ENCODE results near the gene ANKS6. TPM values are rescaled to one million over a fixed set of nuclear protein-coding genes. Genes with fewer than 3 reads are reported as not detected.

ANKS6 gene
- total and polyA plus RNA-seq, 9 of the 15 experiments (the other 6 are each of a cell fraction or from before 2014, with no cell fraction given) = 9.9 to 74.5 (median 36.9) TPM

GRCh38 chr9:98690686-98691085, 105.7 kb downstream of the ANKS6 start:
- FAIRE-seq = no peak
- in situ Hi-C loops (cut with MboI) = no loop called here

More at GRCh38 chr9:98690686-98691085, 105.7 kb downstream of the ANKS6 start:
- ChIA-PET POLR2A (interaction anchor here (0.6 kb wide), 1 partner anchor 244 kb away, joined by 4 read pairs; no protein-coding TSS in a partner anchor), CTCF (ENCODE audit: low intra/inter-chr PET ratio) (no interaction called here)
- Histone ChIP-seq H3K4me2 (ENCODE audit: insufficient read depth, low read length) (no peak overlapping the region), H3K4me3 (no peak overlapping the region), H3K9ac (ENCODE audit: insufficient read depth in 1 of 2, low read depth in 2 of 2, low read length in 2 of 2) (no peak overlapping the region), H3K79me2 (ENCODE audit: control insufficient read depth, insufficient read depth, low read length) (no peaks in the 10 kb centered on the region), H2AFZ (ENCODE audit: low read depth, low read length) (no peak overlapping the region), H3K27me3 (ENCODE audit: control insufficient read depth in 2 of 2, insufficient read depth in 2 of 2, low read length in 2 of 2) (peaks cover 9 to 43% of the 10 kb centered on the region in 2 experiments; a peak in 3 of 5 replicates), H3K4me1 (replicated peaks in 1 of 2; ENCODE audit: control insufficient read depth in 2 of 2, insufficient read depth in 2 of 2, low read length in 2 of 2) (peaks cover 0 to 4% of the 10 kb centered on the region in 2 experiments; a peak in 2 of 5 replicates), H3K9me3 (replicated peaks; ENCODE audit: control insufficient read depth, insufficient read depth, low read depth, low read length) (no peaks in the 10 kb centered on the region), H3K27ac (ENCODE audit: extremely low read depth, low read depth, low read length) (no peak overlapping the region), H3K9me1 (ENCODE audit: control insufficient read depth, insufficient read depth, low read length) (no peaks in the 10 kb centered on the region), H3K36me3 (ENCODE audit: control insufficient read depth, insufficient read depth, low read length) (no peaks in the 10 kb centered on the region), H4K20me1 (replicated peaks; ENCODE audit: control insufficient read depth, insufficient read depth, low read length) (0 out of 2 replicates have a peak, but pooled peaks cover 7% of the 10 kb centered on the region)
- intact Hi-C loops (cut with micrococcal nuclease) = no loop called here
- TF ChIP-seq BDP1 (IDR thresholded peaks at IDR 0.05; ENCODE audit: insufficient read depth, insufficient read length) (no peak), ZNF133 (CRISPR knock-in tag; IDR thresholded peaks at IDR 0.05) (no peak), FOXA3 (CRISPR knock-in tag; conservative IDR thresholded peaks at IDR 0.05 in 1 of 2, IDR thresholded peaks at IDR 0.05 in 1 of 2) (no peak), FOXJ2 (tag; IDR thresholded peaks at IDR 0.05) (no peak), MLX (CRISPR knock-in tag; conservative IDR thresholded peaks at IDR 0.05) (no peak), NFXL1 (CRISPR knock-in tag; IDR thresholded peaks at IDR 0.05) (no peak), EP300 (IDR thresholded peaks at IDR 0.05; ENCODE audit: low read length) (no peak), ZNF445 (CRISPR knock-in tag; IDR thresholded peaks at IDR 0.05; ENCODE audit: low read depth) (no peak), GABPB2 (CRISPR knock-in tag; conservative IDR thresholded peaks at IDR 0.05) (no peak)
- WGBS (ENCODE audit: insufficient coverage, low coverage, missing lambda C conversion rate) = 0% methylated on average over 1 of the region's 1 CpG
- BruUV-seq (replicated peaks) = no TSS peak
- ATAC-seq (no peak), DNase-seq (ENCODE audit: extremely low read depth in 1 of 4, low spot score in 3 of 4) (no peak)

All from K562 (cell line).